Stimulated activated CD8-positive, alpha-beta memory T cell treated with anti-CD3 and anti-CD28 coated beads, Interleukin-2, amount 100 ng/mL, for 1 hour (primary cell): Measurements from ENCODE around the gene OGT.
"Not testable (repeated sequence)": the region's sequence is repeated elsewhere in the genome, so short reads cannot be mapped to it uniquely, and the experiment has no call there.

Experiments
- DNase-seq, 2 donors: peaks; one replicate each; pipeline ENCODE4 v3.0.0-alpha.2; 2020; ENCODE audit warnings: low read depth in 2 of 2

OGT gene

GRCh38 chrX:71532753-71533425 is at the start of gene OGT:
Gene OGT, plus strand, starts transcription at chrX:71533104. Its CDS starts 196 bp downstream, at chrX:71533300.
- DNase-seq: peak; percentile 79 to 86

- DNase-seq: no peak
These were observed 45.1 kb upstream of the OGT start for GRCh38 chrX:71487814-71488213.

- DNase-seq: no peak
These were observed 43.4 kb upstream of the OGT start for GRCh38 chrX:71489540-71489939.

GRCh38 chrX:71492231-71493065 is 40.5 kb upstream of the OGT start:
- peak in 1 of 2 donors; percentile 5 for DNase-seq

- no peak for DNase-seq
These were observed 39.7 kb upstream of the OGT start for GRCh38 chrX:71493111-71493613.

- DNase-seq: not testable (repeated sequence)
These were observed 36.9 kb upstream of the OGT start for GRCh38 chrX:71495979-71496378.

- no peak for DNase-seq
These were observed 36.4 kb upstream of the OGT start for GRCh38 chrX:71496476-71496875.

- not testable (repeated sequence) for DNase-seq
These were observed 30.8 kb upstream of the OGT start for GRCh38 chrX:71502080-71502479.

- no peak for DNase-seq
These were observed 28.6 kb upstream of the OGT start for GRCh38 chrX:71504346-71504745.

GRCh38 chrX:71509289-71509688 is 23.6 kb upstream of the OGT start:
- no peak for DNase-seq

GRCh38 chrX:71510161-71510560 is 22.7 kb upstream of the OGT start:
- no peak for DNase-seq

GRCh38 chrX:71513731-71514130 is 19.2 kb upstream of the OGT start:
- not testable (repeated sequence) for DNase-seq

- DNase-seq: no peak
These were observed 18.4 kb upstream of the OGT start for GRCh38 chrX:71514367-71515037.

- no peak for DNase-seq
These were observed 17.9 kb upstream of the OGT start for GRCh38 chrX:71515038-71515396.

- no peak for DNase-seq
These were observed 7.6 kb upstream of the OGT start for GRCh38 chrX:71525316-71525715.

- DNase-seq: peak in 1 of 2 donors; percentile 35
These were observed 689 bp upstream of the OGT start for GRCh38 chrX:71532078-71532752.

- no peak for DNase-seq
These were observed 579 bp downstream of the OGT start for GRCh38 chrX:71533516-71533850.

- DNase-seq: peak; percentile 36 to 39
These were observed 1.1 kb downstream of the OGT start for GRCh38 chrX:71533851-71534561.

- DNase-seq: no peak
These were observed 2.1 kb downstream of the OGT start for GRCh38 chrX:71534773-71535544.

GRCh38 chrX:71536285-71536684 is 3.4 kb downstream of the OGT start:
- no peak for DNase-seq

GRCh38 chrX:71537743-71538142 is 4.8 kb downstream of the OGT start:
- no peak for DNase-seq
